ENCODE data around the gene MAVS. TPM values are rescaled to one million over a fixed set of nuclear protein-coding genes. Genes with fewer than 3 reads are reported as not detected.

Gene MAVS
- total and polyA plus RNA-seq, 8 donors: 9.5 to 25.1 (median 20.9) TPM

DNA sequence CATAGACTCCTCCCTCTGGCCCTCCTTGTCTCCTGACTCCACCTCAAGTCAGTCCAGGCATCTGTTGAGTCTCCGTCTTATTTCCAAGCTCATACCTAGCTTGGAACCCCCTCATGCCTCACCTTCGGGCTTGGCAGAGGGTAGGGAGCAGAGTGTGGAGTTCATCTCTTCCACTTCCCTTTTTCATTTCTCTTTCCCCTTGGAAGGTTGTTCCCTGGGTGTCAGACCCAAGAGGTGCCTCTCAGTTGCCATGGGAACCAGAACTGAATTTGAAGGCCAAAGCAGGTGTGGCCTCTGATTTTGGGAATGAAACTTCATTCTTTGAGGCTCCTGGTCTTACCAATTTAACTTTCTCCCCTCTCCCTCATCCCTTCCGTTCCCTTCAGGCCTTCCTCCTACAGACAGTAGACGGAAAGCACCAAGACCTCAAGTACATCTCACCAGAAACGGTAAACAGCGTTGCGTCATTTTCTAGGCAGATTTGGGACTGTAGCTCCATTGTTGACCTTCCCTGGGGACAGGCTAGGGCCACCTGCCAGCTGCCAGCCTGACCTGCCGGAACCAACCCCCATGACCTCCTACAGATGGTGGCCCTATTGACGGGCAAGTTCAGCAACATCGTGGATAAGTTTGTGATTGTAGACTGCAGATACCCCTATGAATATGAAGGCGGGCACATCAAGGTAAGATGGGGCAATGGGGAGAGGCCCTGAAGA is 44.0 kb upstream of the MAVS start:
- WGBS, 2 donors: 74 to 78% methylated on average over 11 of the region's 11 CpGs

DNA sequence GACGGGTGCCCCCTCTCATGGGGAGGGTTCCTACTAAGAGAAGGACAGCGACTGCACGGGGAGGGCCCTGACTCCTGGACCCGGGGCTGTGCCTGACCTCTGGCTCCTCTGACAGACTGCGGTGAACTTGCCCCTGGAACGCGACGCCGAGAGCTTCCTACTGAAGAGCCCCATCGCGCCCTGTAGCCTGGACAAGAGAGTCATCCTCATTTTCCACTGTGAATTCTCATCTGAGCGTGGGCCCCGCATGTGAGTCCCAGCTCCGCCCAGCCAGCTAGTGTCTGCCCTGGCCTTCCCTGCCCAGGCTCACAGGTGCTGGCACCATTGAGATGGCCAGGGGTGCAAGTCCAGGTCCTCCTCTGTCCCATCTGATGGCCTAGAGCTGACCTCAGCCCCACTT is 43.3 kb upstream of the MAVS start:
- H3K4me1 ChIP-seq: peaks cover 21 to 27% (median 26%) of the 10 kb centered on the region in 3 donors
- ATAC-seq: no peak

More for the DNA sequence above, 44.0 kb upstream of the MAVS start:
- DNase-seq: no peak
- no peaks in the 10 kb centered on the region for H3K9me3 ChIP-seq
- intact Hi-C loops (cut with DNase I): no loop called here
- no peak for FAIRE-seq
- H3K4me3 ChIP-seq: no peak overlapping the region
- TF ChIP-seq, protein P1, sequence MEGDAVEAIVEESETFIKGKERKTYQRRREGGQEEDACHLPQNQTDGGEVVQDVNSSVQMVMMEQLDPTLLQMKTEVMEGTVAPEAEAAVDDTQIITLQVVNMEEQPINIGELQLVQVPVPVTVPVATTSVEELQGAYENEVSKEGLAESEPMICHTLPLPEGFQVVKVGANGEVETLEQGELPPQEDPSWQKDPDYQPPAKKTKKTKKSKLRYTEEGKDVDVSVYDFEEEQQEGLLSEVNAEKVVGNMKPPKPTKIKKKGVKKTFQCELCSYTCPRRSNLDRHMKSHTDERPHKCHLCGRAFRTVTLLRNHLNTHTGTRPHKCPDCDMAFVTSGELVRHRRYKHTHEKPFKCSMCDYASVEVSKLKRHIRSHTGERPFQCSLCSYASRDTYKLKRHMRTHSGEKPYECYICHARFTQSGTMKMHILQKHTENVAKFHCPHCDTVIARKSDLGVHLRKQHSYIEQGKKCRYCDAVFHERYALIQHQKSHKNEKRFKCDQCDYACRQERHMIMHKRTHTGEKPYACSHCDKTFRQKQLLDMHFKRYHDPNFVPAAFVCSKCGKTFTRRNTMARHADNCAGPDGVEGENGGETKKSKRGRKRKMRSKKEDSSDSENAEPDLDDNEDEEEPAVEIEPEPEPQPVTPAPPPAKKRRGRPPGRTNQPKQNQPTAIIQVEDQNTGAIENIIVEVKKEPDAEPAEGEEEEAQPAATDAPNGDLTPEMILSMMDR (IDR thresholded peaks at IDR 0.05): no peak
- H3K27me3 ChIP-seq: no peaks in the 10 kb centered on the region
- H3K27ac ChIP-seq: no peak overlapping the region
- peaks cover 15 to 21% (median 20%) of the 10 kb centered on the region in 3 donors for H3K4me1 ChIP-seq
- no peak for ATAC-seq
- no peaks in the 10 kb centered on the region for H3K36me3 ChIP-seq

DNA sequence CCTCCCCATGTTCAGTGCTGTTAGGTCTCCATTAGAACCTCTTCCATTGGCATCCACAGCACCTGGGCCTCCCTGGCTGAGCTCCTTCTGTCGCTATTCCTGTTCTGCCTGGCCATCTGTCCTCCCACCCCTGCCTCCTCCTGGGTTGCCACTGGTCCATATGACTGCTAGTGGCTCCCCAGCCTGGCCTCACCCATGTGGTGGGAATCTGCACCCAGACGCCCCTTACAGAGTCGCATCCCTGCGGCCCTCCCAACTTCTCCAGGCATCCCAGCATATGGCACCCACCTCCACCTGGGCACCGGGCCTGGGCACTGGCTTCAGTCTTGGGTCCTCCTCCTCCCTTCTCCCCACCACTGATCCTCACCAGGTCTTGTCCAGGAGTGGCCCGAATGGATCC is 42.8 kb upstream of the MAVS start:
- H3K27me3 ChIP-seq: no peaks in the 10 kb centered on the region
- intact Hi-C loops (cut with DNase I): no loop called here
- H3K9me3 ChIP-seq: no peaks in the 10 kb centered on the region
- H3K4me3 ChIP-seq: no peak overlapping the region
- no peak for DNase-seq
- H3K36me3 ChIP-seq: no peaks in the 10 kb centered on the region
- FAIRE-seq: no peak
- H3K27ac ChIP-seq: no peak overlapping the region
- H3K4me1 ChIP-seq: peaks cover 23 to 32% (median 30%) of the 10 kb centered on the region in 3 donors
- ATAC-seq: no peak
- TF ChIP-seq, protein P1 (IDR thresholded peaks at IDR 0.05): no peak
- WGBS, 2 donors: 88 to 94% methylated on average over 6 of the region's 6 CpGs

More for the DNA sequence above, 43.3 kb upstream of the MAVS start:
- FAIRE-seq: no peak
- Histone ChIP-seq H3K4me3 (no peak overlapping the region), H3K27ac (no peak overlapping the region), H3K36me3 (no peaks in the 10 kb centered on the region), H3K27me3 (no peaks in the 10 kb centered on the region), H3K9me3 (no peaks in the 10 kb centered on the region)
- 90 to 97% methylated on average over 14 of the region's 14 CpGs for WGBS, 2 donors
- intact Hi-C loops (cut with DNase I): no loop called here
- no peak for DNase-seq
- TF ChIP-seq, protein P1 (IDR thresholded peaks at IDR 0.05): no peak

DNA sequence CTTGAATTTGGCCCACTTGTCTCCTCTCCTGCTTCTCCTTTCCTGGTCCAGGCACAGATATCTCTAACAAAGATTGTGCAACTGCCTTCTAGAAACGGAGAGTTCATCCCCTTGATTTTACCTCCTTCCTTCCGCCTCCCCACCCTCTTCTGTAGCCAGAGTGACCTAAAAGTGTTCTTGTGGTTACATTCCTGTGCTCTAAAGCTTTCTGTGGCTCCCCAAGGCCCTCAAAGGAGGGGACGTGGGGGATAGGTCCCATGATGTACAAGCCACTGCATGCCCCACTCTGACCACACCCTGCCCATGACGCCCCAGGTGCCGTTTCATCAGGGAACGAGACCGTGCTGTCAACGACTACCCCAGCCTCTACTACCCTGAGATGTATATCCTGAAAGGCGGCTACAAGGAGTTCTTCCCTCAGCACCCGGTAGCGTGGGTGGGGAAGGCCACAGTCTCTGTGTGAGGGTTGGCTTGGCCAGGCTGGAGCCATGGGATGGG is 42.3 kb upstream of the MAVS start:
- ATAC-seq (no peak), FAIRE-seq (no peak), DNase-seq (no peak)
- intact Hi-C loops (cut with DNase I): no loop called here
- Histone ChIP-seq H3K4me1 (peaks cover 23 to 32% (median 30%) of the 10 kb centered on the region in 3 donors), H3K27me3 (no peaks in the 10 kb centered on the region), H3K9me3 (no peaks in the 10 kb centered on the region), H3K36me3 (no peaks in the 10 kb centered on the region), H3K27ac (no peak overlapping the region), H3K4me3 (no peak overlapping the region)
- TF ChIP-seq, protein P1 (IDR thresholded peaks at IDR 0.05): no peak
- WGBS, 2 donors: 88 to 89% methylated on average over 11 of the region's 11 CpGs

DNA sequence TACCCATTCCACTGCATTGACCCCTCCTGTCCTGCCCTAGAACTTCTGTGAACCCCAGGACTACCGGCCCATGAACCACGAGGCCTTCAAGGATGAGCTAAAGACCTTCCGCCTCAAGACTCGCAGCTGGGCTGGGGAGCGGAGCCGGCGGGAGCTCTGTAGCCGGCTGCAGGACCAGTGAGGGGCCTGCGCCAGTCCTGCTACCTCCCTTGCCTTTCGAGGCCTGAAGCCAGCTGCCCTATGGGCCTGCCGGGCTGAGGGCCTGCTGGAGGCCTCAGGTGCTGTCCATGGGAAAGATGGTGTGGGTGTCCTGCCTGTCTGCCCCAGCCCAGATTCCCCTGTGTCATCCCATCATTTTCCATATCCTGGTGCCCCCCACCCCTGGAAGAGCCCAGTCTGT is 41.9 kb upstream of the MAVS start:
- intact Hi-C loops (cut with DNase I): no loop called here
- Histone ChIP-seq H3K9me3 (no peaks in the 10 kb centered on the region), H3K4me1 (peaks cover 23 to 33% (median 32%) of the 10 kb centered on the region in 3 donors), H3K4me3 (no peak overlapping the region), H3K27me3 (no peaks in the 10 kb centered on the region), H3K27ac (no peak overlapping the region), H3K36me3 (no peaks in the 10 kb centered on the region)
- WGBS, 2 donors: 94 to 95% methylated on average over 11 of the region's 11 CpGs
- TF ChIP-seq, protein P1 (IDR thresholded peaks at IDR 0.05): no peak
- FAIRE-seq (no peak), DNase-seq (no peak), ATAC-seq (no peak)

Measured in pancreas (tissue), 10 donors.